HG02973 (cell line): ENCODE results near the gene TOB1.

Source experiments
- ATAC-seq: cut with Tn5 transposase; IDR thresholded peaks from one replicate; pipeline ENCODE4 v1.9.1; 2021; ENCODE audit warnings: moderate library complexity; ENCODE audit not compliant: unreplicated experiment

TOB1 gene

GRCh38 chr17:50848039-50848438 is 18.1 kb downstream of the TOB1 start:
- ATAC-seq: no peak

- no peak for ATAC-seq
Measured at GRCh38 chr17:50847566-50847965, 18.6 kb downstream of the TOB1 start.

- ATAC-seq: no peak
Measured at GRCh38 chr17:50845240-50846147, 20.7 kb downstream of the TOB1 start.

GRCh38 chr17:50844117-50844700 is 21.9 kb downstream of the TOB1 start:
- ATAC-seq: no peak

- no peak for ATAC-seq
Measured at GRCh38 chr17:50843150-50843905, 22.8 kb downstream of the TOB1 start.

- ATAC-seq: no peak
Measured at GRCh38 chr17:50842506-50843149, 23.5 kb downstream of the TOB1 start.

GRCh38 chr17:50841949-50842354 is 24.2 kb downstream of the TOB1 start:
- ATAC-seq: no peak

GRCh38 chr17:50841277-50841948 is 24.7 kb downstream of the TOB1 start:
- no peak for ATAC-seq

- no peak for ATAC-seq
Measured at GRCh38 chr17:50840311-50840851, 25.8 kb downstream of the TOB1 start.

- ATAC-seq: no peak
Measured at GRCh38 chr17:50839591-50840310, 26.4 kb downstream of the TOB1 start.

GRCh38 chr17:50837980-50838954 is 27.9 kb downstream of the TOB1 start:
- no peak for ATAC-seq

GRCh38 chr17:50837286-50837979 is 28.7 kb downstream of the TOB1 start:
- ATAC-seq: no peak

- no peak for ATAC-seq
Measured at GRCh38 chr17:50836826-50837225, 29.3 kb downstream of the TOB1 start.

GRCh38 chr17:50835301-50836234 is 30.6 kb downstream of the TOB1 start, which contains the start of gene WFIKKN2:
WFIKKN2 (plus strand) TSS chr17:50835586; CDS start chr17:50835938, 352 bp downstream.
- no peak for ATAC-seq

- no peak for ATAC-seq
Measured at GRCh38 chr17:50834429-50835300, 31.5 kb downstream of the TOB1 start.
